ENCODE results near the gene DOCK3.
"Not testable (repeated sequence)": the region's sequence is repeated elsewhere in the genome, so short reads cannot be mapped to it uniquely, and the experiment has no call there.

Gene DOCK3

DNA sequence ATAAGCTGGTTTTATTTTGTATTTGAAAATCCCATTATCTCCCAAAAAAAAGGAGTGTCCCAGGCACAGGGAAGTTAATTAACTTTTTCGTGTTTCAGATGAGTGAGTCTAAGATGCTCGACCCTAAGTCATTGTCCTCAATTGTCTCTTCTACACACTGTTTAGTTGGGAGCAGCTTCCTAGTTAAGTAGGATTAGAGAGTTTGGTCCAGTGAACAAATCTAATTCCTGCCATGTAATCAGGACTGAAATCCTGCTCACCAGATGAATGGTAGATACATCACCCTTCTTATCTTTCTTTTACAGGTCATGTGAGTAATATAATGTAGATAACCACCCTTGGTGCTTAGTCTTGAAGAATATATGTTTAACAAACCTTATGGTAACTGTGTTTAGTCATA lies 481.4 kb downstream of the DOCK3 start:
- no peak overlapping the region for H3K4me3 ChIP-seq (ENCODE audit: low read depth, low read length)
- TF ChIP-seq, protein P1, sequence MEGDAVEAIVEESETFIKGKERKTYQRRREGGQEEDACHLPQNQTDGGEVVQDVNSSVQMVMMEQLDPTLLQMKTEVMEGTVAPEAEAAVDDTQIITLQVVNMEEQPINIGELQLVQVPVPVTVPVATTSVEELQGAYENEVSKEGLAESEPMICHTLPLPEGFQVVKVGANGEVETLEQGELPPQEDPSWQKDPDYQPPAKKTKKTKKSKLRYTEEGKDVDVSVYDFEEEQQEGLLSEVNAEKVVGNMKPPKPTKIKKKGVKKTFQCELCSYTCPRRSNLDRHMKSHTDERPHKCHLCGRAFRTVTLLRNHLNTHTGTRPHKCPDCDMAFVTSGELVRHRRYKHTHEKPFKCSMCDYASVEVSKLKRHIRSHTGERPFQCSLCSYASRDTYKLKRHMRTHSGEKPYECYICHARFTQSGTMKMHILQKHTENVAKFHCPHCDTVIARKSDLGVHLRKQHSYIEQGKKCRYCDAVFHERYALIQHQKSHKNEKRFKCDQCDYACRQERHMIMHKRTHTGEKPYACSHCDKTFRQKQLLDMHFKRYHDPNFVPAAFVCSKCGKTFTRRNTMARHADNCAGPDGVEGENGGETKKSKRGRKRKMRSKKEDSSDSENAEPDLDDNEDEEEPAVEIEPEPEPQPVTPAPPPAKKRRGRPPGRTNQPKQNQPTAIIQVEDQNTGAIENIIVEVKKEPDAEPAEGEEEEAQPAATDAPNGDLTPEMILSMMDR (IDR thresholded peaks at IDR 0.05; ENCODE audit: insufficient read depth, low read depth, low read length, missing control alignments): no peak
- DNase-seq (ENCODE audit: low read depth): no peak

DNA sequence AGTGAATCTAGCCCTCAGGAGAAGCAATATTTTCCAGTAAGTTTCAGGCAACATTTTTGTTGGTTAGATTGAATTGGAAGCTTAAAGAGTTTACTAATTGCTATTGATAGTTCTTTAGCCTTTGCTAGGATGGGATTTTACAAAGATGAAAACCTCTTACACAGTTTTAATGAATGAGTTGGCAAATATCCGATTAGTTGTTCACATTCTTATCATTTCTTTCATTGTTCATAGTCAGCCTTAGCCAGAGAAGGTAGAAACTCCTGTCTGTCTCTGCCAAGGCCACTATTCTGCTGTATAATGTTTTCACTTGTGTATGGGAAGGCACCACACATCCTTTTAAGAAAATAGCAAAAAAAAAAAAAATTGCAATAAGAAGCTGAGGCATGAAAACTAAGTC lies 488.3 kb downstream of the DOCK3 start:
- DNase-seq (ENCODE audit: low read depth): no peak
- TF ChIP-seq, protein P1 (IDR thresholded peaks at IDR 0.05; ENCODE audit: insufficient read depth, low read depth, low read length, missing control alignments): no peak

DNA sequence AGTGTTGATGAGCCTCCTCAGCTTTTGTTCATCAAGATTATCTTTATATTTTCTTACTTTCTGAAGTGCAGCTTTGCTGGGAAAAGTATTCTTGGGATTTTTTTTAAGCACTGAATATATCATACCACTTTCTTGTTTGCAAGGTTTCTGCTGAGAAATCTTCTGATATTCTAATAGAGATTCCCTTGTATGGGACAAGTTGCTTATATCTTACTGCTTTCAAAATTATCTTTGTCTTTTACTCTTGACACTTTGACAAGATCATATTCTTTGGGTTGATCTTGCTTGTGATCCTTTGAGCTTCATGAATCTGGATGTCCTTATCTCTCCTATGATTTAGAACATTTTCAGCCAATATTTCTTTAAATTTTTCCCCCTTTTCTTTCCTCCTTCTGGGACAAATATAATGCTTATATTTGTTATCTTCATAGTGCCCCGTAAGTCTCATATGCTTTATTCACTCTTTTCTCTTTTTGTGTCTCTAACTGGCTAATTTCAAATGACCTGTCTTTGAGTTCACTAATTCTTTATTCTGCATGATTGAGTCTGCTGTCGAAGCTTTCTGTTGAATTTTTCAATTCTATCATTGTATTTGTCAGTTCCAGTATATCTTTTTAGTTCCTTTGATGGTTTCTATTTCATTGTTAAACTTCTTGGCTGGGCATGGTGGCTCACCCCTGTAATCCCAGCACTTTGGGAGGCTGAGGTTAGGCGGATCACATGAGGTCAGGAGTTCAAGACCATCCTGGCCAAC lies 499.0 kb downstream of the DOCK3 start:
- no peak overlapping the region for H3K4me3 ChIP-seq (ENCODE audit: low read depth, low read length)
- TF ChIP-seq, protein P1 (IDR thresholded peaks at IDR 0.05; ENCODE audit: insufficient read depth, low read depth, low read length, missing control alignments): no peak
- DNase-seq (ENCODE audit: low read depth): no peak

More for the DNA sequence above, 488.3 kb downstream of the DOCK3 start:
- no peak overlapping the region for H3K4me3 ChIP-seq (ENCODE audit: low read depth, low read length)

DNA sequence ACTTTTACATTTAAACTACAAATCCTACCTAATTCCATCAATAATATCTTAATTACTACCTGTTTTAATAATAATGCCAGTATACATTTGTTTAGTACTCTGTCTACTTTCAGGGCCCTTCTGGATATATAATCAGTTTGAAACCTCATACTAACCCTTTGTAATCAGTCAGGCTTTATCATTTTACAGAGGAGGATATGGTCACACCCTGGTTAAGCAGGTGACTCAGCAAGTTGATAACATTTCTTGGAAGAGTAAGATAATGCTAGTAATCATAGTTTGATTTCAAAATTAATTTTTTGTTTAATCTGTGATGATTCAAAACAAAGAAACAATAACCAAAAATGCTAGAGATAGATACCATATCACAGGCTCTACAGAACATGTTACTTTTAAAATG lies 502.2 kb downstream of the DOCK3 start:
- TF ChIP-seq, protein P1 (IDR thresholded peaks at IDR 0.05; ENCODE audit: insufficient read depth, low read depth, low read length, missing control alignments): no peak
- no peak overlapping the region for H3K4me3 ChIP-seq (ENCODE audit: low read depth, low read length)
- DNase-seq (ENCODE audit: low read depth): no peak

DNA sequence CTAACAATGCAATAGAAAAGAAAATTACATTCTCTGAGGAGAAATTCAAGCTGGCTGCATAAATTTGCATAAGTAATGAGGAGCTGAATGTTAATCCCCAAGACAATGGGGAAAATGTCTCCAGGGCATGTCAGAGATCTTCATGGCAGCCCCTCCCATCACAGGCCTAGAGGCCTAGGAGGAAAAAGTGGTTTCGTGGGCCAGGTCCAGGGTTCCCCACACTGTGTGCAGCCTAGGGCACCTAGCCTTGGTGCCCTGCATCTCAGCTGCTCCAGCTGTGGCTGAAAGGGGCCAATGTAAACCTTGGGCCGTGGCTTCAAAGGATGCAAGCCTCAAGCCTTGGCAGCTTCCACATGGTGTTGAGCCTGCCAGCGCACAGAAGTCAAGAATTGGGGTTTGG lies 511.7 kb downstream of the DOCK3 start:
- not testable (repeated sequence) for DNase-seq (ENCODE audit: low read depth); H3K4me3 ChIP-seq (ENCODE audit: low read depth, low read length)

DNA sequence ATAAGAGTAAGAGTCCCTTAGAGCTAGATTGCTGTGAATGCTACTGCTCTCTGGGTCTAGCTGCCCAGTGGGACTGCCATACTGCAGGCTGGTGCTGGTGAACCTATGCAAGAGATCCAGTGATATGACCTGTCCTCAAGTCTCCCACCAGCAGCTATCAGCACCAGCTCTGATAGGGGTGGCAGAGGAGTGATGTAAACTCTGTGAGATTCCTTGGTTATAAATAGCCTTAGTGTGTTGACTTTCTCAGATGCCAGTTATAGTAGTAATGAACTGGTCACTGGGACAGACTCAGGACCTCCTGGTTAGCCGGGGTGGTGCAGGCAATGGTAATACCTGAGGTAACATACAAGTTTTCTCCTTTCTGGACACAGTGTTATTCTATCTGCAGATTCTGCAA lies 515.5 kb downstream of the DOCK3 start:
- no peak overlapping the region for H3K4me3 ChIP-seq (ENCODE audit: low read depth, low read length)
- no peak for DNase-seq (ENCODE audit: low read depth)
- TF ChIP-seq, protein P1 (IDR thresholded peaks at IDR 0.05; ENCODE audit: insufficient read depth, low read depth, low read length, missing control alignments): no peak

DNA sequence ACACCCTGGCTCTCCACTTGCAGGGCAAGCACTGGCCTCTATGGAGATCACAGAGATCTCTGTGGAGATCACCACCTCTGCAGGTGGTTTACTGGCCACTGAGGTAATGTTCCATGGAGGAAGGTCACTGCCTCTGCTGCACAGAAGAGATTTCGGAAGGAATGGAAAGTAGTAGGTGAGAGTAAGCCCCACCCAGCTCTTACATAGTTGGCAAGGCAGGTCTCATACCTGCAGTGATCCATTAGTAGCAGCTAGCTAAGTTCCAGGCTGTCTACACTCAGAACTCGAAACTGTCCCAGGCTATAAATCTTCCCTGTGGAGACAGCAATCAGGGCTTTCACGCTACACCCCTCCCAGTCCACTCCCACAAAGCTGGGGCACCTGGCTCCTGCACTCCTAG lies 516.1 kb downstream of the DOCK3 start:
- TF ChIP-seq, protein P1 (IDR thresholded peaks at IDR 0.05; ENCODE audit: insufficient read depth, low read depth, low read length, missing control alignments): no peak
- H3K4me3 ChIP-seq (ENCODE audit: low read depth, low read length): no peak overlapping the region
- DNase-seq (ENCODE audit: low read depth): no peak
